AG10803 (cell line): ENCODE data around the gene FURIN.

Experiments used
- DNase-seq: peaks from one replicate; pipeline ENCODE4 v3.0.0; 2010; ENCODE audit warnings: low read depth
- H3K4me3 ChIP-seq: 2 replicates; pipeline ENCODE4 v1.5.1; 2011; ENCODE audit warnings: mild to moderate bottlenecking, low read length, control low read depth
- TF ChIP-seq, protein P1 (sequence below): conservative IDR thresholded peaks from 2 replicates; pipeline ENCODE4 v1.5.1; 2011; ENCODE audit warnings: mild to moderate bottlenecking, low read length, control low read depth, inconsistent platforms

The FURIN gene

DNA sequence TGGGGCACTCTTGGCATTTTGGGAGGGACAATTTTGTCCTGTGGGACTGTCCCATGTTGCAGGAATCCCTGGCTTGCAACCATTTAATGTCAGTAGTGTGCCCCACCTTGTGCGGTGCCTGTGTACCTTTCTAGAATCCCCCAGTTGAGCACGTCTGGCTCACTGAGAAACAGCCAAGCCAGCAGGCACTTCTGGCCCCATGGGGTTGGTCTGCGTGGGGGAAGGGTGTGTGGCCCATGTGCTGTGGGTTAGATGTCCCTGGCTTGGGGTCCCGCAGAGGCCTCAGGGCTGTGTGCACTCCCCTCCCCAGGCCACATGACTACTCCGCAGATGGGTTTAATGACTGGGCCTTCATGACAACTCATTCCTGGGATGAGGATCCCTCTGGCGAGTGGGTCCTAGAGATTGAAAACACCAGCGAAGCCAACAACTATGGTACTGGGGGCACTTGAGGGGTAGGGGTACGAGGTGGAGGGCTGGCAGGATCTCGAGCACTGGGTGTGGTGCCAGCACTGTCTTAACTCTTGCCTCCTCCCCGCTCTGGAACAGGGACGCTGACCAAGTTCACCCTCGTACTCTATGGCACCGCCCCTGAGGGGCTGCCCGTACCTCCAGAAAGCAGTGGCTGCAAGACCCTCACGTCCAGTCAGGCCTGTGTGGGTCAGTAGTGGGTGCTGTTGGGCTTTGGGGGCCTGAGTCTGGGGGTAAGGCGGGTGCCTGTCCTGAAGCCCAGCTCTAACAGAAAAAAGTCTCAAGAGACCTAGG lies 12.2 kb downstream of the FURIN start:
- TF ChIP-seq, protein P1, sequence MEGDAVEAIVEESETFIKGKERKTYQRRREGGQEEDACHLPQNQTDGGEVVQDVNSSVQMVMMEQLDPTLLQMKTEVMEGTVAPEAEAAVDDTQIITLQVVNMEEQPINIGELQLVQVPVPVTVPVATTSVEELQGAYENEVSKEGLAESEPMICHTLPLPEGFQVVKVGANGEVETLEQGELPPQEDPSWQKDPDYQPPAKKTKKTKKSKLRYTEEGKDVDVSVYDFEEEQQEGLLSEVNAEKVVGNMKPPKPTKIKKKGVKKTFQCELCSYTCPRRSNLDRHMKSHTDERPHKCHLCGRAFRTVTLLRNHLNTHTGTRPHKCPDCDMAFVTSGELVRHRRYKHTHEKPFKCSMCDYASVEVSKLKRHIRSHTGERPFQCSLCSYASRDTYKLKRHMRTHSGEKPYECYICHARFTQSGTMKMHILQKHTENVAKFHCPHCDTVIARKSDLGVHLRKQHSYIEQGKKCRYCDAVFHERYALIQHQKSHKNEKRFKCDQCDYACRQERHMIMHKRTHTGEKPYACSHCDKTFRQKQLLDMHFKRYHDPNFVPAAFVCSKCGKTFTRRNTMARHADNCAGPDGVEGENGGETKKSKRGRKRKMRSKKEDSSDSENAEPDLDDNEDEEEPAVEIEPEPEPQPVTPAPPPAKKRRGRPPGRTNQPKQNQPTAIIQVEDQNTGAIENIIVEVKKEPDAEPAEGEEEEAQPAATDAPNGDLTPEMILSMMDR, result no peak
- no peak for DNase-seq

DNA sequence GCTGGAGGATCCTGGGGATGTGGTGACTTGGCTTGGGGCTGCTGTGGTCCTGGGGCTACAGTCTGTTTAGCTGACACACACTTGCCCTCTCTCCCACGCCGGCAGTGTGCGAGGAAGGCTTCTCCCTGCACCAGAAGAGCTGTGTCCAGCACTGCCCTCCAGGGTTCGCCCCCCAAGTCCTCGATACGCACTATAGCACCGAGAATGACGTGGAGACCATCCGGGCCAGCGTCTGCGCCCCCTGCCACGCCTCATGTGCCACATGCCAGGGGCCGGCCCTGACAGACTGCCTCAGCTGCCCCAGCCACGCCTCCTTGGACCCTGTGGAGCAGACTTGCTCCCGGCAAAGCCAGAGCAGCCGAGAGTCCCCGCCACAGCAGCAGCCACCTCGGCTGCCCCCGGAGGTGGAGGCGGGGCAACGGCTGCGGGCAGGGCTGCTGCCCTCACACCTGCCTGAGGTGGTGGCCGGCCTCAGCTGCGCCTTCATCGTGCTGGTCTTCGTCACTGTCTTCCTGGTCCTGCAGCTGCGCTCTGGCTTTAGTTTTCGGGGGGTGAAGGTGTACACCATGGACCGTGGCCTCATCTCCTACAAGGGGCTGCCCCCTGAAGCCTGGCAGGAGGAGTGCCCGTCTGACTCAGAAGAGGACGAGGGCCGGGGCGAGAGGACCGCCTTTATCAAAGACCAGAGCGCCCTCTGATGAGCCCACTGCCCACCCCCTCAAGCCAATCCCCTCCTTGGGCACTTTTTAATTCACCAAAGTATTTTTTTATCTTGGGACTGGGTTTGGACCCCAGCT lies 13.0 kb downstream of the FURIN start:
- no peak overlapping the region for H3K4me3 ChIP-seq
- DNase-seq, result no peak
- TF ChIP-seq, protein P1, result no peak

More for the DNA sequence above, 12.2 kb downstream of the FURIN start:
- H3K4me3 ChIP-seq, result no peak overlapping the region

DNA sequence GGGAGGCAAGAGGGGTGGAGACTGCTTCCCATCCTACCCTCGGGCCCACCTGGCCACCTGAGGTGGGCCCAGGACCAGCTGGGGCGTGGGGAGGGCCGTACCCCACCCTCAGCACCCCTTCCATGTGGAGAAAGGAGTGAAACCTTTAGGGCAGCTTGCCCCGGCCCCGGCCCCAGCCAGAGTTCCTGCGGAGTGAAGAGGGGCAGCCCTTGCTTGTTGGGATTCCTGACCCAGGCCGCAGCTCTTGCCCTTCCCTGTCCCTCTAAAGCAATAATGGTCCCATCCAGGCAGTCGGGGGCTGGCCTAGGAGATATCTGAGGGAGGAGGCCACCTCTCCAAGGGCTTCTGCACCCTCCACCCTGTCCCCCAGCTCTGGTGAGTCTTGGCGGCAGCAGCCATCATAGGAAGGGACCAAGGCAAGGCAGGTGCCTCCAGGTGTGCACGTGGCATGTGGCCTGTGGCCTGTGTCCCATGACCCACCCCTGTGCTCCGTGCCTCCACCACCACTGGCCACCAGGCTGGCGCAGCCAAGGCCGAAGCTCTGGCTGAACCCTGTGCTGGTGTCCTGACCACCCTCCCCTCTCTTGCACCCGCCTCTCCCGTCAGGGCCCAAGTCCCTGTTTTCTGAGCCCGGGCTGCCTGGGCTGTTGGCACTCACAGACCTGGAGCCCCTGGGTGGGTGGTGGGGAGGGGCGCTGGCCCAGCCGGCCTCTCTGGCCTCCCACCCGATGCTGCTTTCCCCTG lies 13.8 kb downstream of the FURIN start:
- DNase-seq, result no peak
- TF ChIP-seq, protein P1, result no peak
- H3K4me3 ChIP-seq, result no peak overlapping the region

DNA sequence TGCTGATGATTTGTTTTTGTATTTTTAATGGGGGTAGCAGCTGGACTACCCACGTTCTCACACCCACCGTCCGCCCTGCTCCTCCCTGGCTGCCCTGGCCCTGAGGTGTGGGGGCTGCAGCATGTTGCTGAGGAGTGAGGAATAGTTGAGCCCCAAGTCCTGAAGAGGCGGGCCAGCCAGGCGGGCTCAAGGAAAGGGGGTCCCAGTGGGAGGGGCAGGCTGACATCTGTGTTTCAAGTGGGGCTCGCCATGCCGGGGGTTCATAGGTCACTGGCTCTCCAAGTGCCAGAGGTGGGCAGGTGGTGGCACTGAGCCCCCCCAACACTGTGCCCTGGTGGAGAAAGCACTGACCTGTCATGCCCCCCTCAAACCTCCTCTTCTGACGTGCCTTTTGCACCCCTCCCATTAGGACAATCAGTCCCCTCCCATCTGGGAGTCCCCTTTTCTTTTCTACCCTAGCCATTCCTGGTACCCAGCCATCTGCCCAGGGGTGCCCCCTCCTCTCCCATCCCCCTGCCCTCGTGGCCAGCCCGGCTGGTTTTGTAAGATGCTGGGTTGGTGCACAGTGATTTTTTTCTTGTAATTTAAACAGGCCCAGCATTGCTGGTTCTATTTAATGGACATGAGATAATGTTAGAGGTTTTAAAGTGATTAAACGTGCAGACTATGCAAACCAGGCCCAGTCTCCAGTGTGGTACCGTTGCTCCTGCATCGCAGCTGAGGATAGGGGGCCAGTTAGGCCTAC lies 14.6 kb downstream of the FURIN start:
- no peak for DNase-seq

DNA sequence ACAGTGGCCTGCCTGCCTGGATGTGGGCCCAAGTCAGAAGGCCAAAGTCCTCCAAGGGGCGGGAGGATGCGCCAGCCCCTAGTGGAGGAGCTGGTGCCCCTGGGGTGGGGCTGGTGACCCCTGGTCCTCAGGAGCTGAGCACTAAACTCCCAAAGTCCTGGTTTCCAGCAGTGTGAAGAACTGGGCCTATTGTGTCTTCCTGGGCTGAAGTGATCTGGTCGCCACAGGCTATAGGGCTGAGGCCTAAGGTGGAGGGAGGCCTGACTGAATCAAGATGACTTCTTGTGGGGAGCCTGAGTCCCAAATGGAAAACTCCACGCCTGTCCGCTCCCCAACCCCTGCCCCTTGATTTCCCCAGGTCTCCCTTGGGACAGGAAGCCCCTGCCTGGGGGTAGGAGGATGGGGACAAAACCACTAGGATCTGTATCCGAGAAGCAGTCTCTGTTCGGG lies 15.2 kb downstream of the FURIN start:
- TF ChIP-seq, protein P1, result no peak
- DNase-seq, result no peak
- peak overlapping the region; percentile 57 for H3K4me3 ChIP-seq

More for the DNA sequence above, 14.6 kb downstream of the FURIN start:
- H3K4me3 ChIP-seq, result no peak overlapping the region
- TF ChIP-seq, protein P1, result no peak

DNA sequence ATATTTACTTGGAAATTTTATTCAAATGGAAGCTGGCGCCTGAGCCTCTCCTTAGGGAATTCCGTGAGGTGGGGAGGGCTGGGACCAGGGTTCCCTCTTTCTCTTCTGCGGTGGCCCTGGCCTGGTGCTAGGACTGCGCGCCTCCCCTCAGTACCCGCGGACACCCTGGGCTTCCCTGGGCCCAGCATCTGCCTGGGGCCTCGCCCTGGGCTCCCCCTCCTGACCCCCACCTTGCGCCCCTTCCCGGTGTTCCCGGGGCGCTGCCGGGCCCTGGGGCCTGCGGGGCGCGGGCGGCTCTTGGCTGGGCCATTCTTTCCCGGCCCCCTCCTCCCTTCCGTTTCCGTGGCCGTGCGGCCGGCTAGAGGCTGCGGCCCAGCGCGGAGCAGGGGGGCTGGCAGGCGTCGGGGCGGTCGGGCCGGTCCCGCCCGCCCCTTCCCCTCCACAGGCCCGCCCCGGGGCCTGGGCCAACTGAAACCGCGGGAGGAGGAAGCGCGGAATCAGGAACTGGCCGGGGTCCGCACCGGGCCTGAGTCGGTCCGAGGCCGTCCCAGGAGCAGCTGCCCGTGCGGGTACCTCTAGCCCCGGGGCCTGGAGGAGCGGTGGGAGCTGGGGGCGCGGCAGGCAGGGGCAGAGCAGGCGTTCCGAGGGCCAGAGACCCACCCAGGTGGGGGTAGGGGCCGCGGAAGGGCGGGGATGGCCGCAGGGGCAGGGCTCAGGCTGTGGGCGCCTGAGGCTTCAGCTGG lies 15.8 kb downstream of the FURIN start, which contains the start of gene FES:
Gene FES, plus strand, starts transcription at position 529 of the 743 bp plus-strand sequence. CDS start 542 bp downstream, outside the sequence.
- TF ChIP-seq, protein P1, result no peak
- peak; percentile 39 for DNase-seq
- peak within 1 kb of the TSS; percentile 57 for H3K4me3 ChIP-seq
